Gastrocnemius medialis (tissue), 4 donors: ENCODE data around the gene CDH3.

Experiments used
- CTCF ChIP-seq, 5 experiments: fragments of 450-650 bp in 3 of 5; fragments of 200-600 bp in 2 of 5; sonication (generic) in 2 of 5; IDR thresholded peaks in 4 of 5; conservative IDR thresholded peaks in 1 of 5; 1 replicate in 4 of 5; 2 replicates in 1 of 5; pipeline ENCODE4 v1.5.1; 2016 to 2019; ENCODE audit warnings: antibody characterized with exemption in 5 of 5, mild to moderate bottlenecking in 3 of 5, moderate library complexity in 3 of 5
- POLR2A ChIP-seq, 2 donors: fragments of 450-650 bp; IDR thresholded peaks; one replicate each; pipeline ENCODE4 v1.6.1; 2017; ENCODE audit warnings: antibody characterized with exemption in 2 of 2, mild to moderate bottlenecking in 2 of 2, moderate library complexity in 2 of 2

GRCh38 chr16:68656751-68657150 is 11.6 kb downstream of the CDH3 start:
- TF ChIP-seq CTCF (IDR thresholded peaks at IDR 0.05 in 4 of 5, conservative IDR thresholded peaks at IDR 0.05 in 1 of 5) (no peak), POLR2A (IDR thresholded peaks at IDR 0.05) (no peak)
